Tibial nerve (tissue), 4 donors: Measurements from ENCODE around the gene DBNDD2.

Experiments used
- CTCF ChIP-seq, 5 experiments: fragments of 200-600 bp in 3 of 5; fragments of 450-650 bp in 2 of 5; sonication (generic) in 3 of 5; IDR thresholded peaks; one replicate each; pipeline ENCODE4 v1.5.1; 2016 to 2019; ENCODE audit warnings: antibody characterized with exemption in 5 of 5, mild to moderate bottlenecking in 3 of 5, moderate library complexity in 2 of 5
- EP300 ChIP-seq, 2 donors: sonication (generic); formaldehyde crosslinking; IDR thresholded peaks; one replicate each; pipeline ENCODE4 v1.6.1; 2017; ENCODE audit warnings: antibody characterized with exemption in 2 of 2, mild to moderate bottlenecking in 1 of 2
- POLR2A ChIP-seq, 2 donors: fragments of 450-650 bp; IDR thresholded peaks; one replicate each; pipeline ENCODE4 v1.6.1; 2017; ENCODE audit warnings: antibody characterized with exemption in 2 of 2, mild to moderate bottlenecking in 2 of 2, moderate library complexity in 2 of 2

- TF ChIP-seq CTCF (IDR thresholded peaks at IDR 0.05) (no peak), POLR2A (IDR thresholded peaks at IDR 0.05) (no peak), EP300 (IDR thresholded peaks at IDR 0.05) (no peak)
Measured at GRCh38 chr20:45367126-45367525, 41.0 kb upstream of the DBNDD2 start.
